Endometrial microvascular endothelial cells (primary cell): ENCODE results near the gene TRIO. TPM values are rescaled to one million over a fixed set of nuclear protein-coding genes. Genes with fewer than 3 reads are reported as not detected.

Experiments used
- in situ Hi-C: cut with HindIII; loops from 2 replicates; pipeline ENCODE4 v1.10.0; 2017; ENCODE audit warnings: low sequenced_read_pairs, low pct_unique_long_range_greater_than_20kb; ENCODE audit errors: inconsistent ontology term
- total RNA-seq: library from RNA; depleted of rRNA; stranded (reverse); fragments of >200 nt; gene quantifications from one replicate; pipeline ENCODE4 v1.2.3, GENCODE V29; 2015; ENCODE audit errors: inconsistent ontology term

Gene TRIO
- total RNA-seq, 1 donor from 2014 or later = 97.2 TPM

- in situ Hi-C loops = no loop called here
These were observed 14.3 kb downstream of the TRIO start for GRCh38 chr5:14157493-14157782.

DNA sequence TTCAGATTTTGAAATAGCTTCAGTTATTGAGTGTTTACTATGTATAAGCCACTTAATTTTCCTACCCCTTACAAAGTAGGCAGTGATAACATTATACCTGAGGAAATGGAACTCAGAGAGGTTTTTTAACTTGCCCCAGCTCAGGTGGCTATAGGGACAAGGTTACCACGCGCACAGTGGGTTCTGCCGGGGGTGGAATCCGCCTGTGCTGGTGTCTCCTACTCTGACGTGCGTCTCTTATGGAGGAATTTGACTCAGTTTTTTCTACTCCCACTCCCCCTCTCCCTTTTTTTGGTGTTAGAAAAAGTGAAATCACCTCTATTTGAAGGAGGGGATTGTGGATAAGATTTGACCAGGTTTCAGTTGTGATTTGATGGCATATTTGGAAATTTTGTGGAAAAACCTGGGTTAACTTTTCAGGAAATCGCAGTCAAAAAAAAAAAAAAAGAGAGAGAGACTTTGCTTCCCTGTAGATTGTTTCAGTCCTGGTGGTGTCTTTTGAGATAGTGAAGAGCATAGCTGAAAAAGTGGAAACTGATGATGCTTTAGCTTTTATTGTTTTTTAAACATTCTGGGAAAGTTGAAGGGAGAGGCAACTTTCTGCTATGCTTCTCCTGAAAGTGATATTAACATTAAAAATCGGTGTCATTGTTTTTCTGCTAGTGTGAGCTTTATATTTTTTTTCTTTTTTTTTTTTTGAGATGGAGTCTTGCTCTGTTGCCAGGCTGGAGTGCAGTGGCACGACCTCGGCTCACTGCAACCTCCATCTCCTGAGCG is 15.9 kb downstream of the TRIO start:
- in situ Hi-C loops = no loop called here

- in situ Hi-C loops = no loop called here
These were observed 18.8 kb downstream of the TRIO start for GRCh38 chr5:14161825-14162556.

DNA sequence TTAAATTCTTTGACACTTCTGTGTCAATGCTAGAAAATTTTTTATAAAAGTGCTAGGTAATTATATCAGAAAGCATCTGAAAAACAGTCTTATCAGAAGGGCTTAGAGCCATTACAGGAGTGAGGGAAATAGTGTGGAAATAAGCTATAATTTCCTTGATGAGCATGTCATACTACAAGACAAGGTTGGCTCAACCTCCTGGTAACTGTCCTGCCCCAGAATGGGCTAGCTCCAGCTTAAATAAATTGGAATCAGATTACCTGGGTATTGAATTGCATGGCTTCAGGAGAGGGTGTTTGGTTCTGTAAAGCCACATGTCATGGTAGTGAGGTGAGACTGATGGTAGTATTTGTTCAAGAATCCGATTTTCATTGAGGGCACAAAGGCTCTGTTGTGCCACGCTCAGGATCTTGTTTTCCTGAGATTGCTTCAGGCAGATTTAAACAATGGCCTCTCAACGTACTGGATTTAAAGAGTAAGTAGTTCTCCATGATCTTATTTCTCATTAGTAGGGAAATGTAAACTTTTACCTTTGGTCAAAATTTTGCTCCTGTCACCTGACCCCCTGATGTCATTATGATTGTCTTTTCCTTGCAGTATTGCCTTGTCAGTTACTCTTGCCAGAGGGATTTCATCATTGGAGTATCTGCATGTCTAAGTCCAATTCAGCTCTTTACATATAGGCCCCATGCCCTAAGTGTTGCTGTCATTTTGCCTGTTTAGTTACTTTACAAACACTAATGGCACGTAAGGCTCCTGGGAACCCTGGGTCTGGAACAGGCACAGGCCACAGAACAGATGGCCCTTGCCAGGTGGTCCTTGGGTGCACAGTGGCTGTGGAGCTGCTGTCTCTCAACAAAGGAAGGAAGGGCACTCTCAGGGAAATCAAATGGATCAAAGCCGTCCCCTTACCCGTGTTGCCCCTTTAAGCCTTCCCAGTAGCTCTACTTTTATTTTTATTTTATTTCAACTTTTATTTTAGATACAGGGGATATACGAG is 21.3 kb downstream of the TRIO start:
- in situ Hi-C loops = no loop called here

DNA sequence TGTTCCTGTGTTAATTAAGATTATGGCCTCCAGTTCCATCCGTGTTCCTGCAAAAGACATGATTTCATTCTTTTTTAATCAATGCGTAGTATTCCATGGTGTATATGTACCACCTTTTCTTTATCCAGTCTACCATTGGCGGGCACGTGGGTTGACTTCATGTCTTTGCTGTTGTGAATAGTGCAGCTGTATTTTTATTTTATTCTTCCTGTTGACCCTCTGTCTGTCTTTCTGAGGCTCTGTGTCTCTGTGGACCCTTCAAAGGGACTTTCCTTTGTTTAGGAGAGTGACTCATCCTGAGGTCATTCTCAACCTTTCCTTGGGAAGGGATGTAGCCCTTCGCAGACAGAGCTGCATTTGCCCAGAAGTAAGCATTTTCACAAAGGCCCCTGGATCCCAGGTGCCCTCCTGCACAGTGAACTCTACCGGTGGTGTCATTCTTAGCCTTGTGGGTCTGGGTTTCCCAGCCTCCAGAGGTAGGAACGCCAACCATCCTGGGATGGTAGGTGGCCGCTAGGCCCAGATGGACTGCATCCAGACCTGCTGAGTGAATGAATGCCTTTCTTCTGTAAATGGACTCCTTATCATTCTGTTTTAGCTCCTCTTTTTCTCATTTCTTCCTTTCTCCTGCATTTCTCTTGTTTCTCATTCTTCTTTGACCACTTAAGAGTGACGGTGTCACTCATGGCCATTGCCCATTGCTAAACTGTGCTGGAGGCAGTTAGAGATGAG is 22.4 kb downstream of the TRIO start:
- in situ Hi-C loops = no loop called here

DNA sequence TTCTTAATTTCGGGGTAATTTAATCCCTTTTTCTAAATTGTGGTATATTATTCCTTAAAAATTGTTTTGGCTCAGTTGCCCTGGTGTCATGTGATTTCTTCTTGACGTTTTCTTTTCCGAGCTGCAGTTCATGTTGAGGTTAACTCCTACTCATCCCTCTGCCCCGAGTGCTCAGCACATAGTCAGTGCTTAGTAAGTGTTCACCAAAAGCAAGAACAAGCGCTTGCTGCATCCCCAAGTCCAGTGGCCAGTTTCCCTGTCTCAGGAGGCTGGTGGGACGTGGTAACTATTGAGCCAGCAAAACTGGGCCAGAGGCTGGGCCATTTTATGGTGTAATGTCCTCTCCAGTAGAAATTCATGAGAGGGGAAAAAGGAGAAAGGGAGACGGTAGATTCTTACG is 23.3 kb downstream of the TRIO start:
- in situ Hi-C loops = no loop called here

GRCh38 chr5:14167211-14167845 is 24.2 kb downstream of the TRIO start:
- in situ Hi-C loops = no loop called here

DNA sequence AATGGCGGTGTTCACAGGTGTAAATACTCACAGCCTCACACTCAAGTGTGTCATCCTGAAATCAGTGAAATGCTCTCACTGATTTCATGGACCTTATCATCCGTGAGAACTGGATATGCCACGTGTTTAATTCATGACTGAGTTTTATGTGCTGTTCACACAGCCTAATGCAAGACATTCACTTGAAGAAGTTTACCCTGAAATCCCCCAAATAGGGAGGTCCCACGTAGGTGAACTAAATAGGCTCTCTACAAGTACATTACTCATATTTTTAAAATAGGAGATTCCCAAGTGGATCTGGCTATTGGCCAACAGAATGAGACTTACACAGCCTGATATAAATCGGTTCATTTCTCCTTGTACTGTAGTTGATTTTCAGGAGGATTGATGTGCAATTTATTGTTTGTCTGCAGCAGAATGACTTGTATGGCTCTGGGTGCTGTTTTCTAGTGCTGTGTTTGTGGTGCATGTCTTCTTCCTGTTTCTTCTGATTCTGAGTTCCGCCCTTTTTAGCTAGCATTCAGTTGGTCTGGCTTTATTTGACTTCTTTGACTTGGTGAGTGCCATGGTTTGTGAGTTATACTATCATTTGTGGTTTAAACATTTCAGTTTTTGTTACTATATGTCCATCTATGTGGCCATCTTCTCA is 25.1 kb downstream of the TRIO start:
- in situ Hi-C loops = no loop called here

DNA sequence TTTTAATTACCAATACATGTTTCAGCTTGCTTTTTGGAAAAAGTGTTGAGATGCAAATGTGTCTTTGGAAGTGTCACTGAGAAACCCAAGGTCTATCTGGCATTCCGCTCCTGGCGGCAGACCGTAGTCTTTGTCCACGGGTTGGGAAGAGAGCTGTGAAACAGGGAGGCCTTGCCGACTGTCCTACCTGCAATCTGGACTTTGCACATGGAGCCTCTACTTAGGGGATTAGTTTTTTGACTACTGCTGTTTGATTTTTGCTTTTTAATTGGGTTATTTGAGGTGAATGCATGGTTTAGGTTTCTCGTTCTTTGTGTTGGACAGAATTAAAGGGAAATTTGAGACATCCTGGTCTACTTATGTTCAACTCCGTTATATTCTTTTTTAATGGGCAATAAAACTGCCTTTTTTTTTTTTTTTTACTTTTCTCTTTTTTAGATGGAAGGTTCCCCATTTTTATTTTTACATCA is 25.7 kb downstream of the TRIO start:
- in situ Hi-C loops = no loop called here

- in situ Hi-C loops = no loop called here
These were observed 27.9 kb downstream of the TRIO start for GRCh38 chr5:14171046-14171445.

- in situ Hi-C loops = no loop called here
These were observed 28.5 kb downstream of the TRIO start for GRCh38 chr5:14171621-14172020.

GRCh38 chr5:14172149-14172795 is 29.1 kb downstream of the TRIO start:
- in situ Hi-C loops = no loop called here

- in situ Hi-C loops = no loop called here
These were observed 30.5 kb downstream of the TRIO start for GRCh38 chr5:14173377-14174229.

- in situ Hi-C loops = no loop called here
These were observed 31.1 kb downstream of the TRIO start for GRCh38 chr5:14174230-14174636.

- in situ Hi-C loops = no loop called here
These were observed 32.2 kb downstream of the TRIO start for GRCh38 chr5:14175381-14175780.

GRCh38 chr5:14176888-14177287 is 33.7 kb downstream of the TRIO start:
- in situ Hi-C loops = no loop called here

GRCh38 chr5:14177634-14178033 is 34.5 kb downstream of the TRIO start:
- in situ Hi-C loops = no loop called here
